HepG2 (cell line): ENCODE measurements around the gene MUCL3. TPM values are rescaled to one million over a fixed set of nuclear protein-coding genes. Genes with fewer than 3 reads are reported as not detected.
"Not testable (repeated sequence)": the region's sequence is repeated elsewhere in the genome, so short reads cannot be mapped to it uniquely, and the experiment has no call there.

Source experiments
- CAMTA2 ChIP-seq: sonication (generic); formaldehyde crosslinking; IDR thresholded peaks from 2 replicates; pipeline ENCODE4 v1.4.0; 2020; ENCODE audit warnings: mild to moderate bottlenecking, missing genetic modification reagents, borderline replicate concordance
- HNF1A ChIP-seq, 2 experiments: sonication (generic) in 1 of 2; formaldehyde crosslinking in 1 of 2; IDR thresholded peaks; 2 replicates each; pipeline versions ENCODE4 v1.4.0 to v1.6.1; 2016 to 2020; ENCODE audit warnings: borderline replicate concordance in 1 of 2, low read depth in 1 of 2, mild to moderate bottlenecking in 1 of 2, missing genetic modification reagents in 1 of 2
- TCF12 ChIP-seq, 2 experiments: fragments of 450-650 bp in 1 of 2; sonication (generic) in 1 of 2; formaldehyde crosslinking in 1 of 2; IDR thresholded peaks; 2 replicates each; pipeline versions ENCODE4 v1.6.1 to v1.8.0; 2017 to 2022; ENCODE audit warnings: antibody characterized with exemption in 1 of 2, mild to moderate bottlenecking in 1 of 2, missing genetic modification reagents in 1 of 2, moderate library complexity in 1 of 2
- ZNF317 ChIP-seq: sonication (generic); formaldehyde crosslinking; IDR thresholded peaks from 2 replicates; pipeline ENCODE4 v1.5.0; 2020; ENCODE audit warnings: mild to moderate bottlenecking, missing genetic modification reagents
- ZNF333 ChIP-seq: sonication (generic); formaldehyde crosslinking; IDR thresholded peaks from 2 replicates; pipeline ENCODE4 v1.4.0; 2020; ENCODE audit warnings: mild to moderate bottlenecking, missing genetic modification reagents, borderline replicate concordance
- ZNF337 ChIP-seq: sonication (generic); formaldehyde crosslinking; IDR thresholded peaks from 2 replicates; pipeline ENCODE4 v1.5.1; 2020; ENCODE audit warnings: missing genetic modification reagents, low read depth, mild to moderate bottlenecking, borderline replicate concordance
- ZNF343 ChIP-seq: sonication (generic); formaldehyde crosslinking; IDR thresholded peaks from 2 replicates; pipeline ENCODE4 v1.4.0; 2020; ENCODE audit warnings: mild to moderate bottlenecking, missing genetic modification reagents
- ZNF362 ChIP-seq: sonication (generic); formaldehyde crosslinking; IDR thresholded peaks from 2 replicates; pipeline ENCODE4 v1.4.0; 2020; ENCODE audit warnings: missing genetic modification reagents, mild to moderate bottlenecking, borderline replicate concordance
- ZNF576 ChIP-seq: sonication (generic); formaldehyde crosslinking; IDR thresholded peaks from 2 replicates; pipeline ENCODE4 v1.4.0; 2020; ENCODE audit warnings: mild to moderate bottlenecking, missing genetic modification reagents
- ZNF749 ChIP-seq: sonication (generic); formaldehyde crosslinking; IDR thresholded peaks from 2 replicates; pipeline ENCODE4 v1.8.0; 2022; ENCODE audit warnings: mild to moderate bottlenecking, missing genetic modification reagents, moderate library complexity, borderline replicate concordance
- polyA plus RNA-seq, 8 experiments: library from polyadenylated mRNA; depleted of rRNA in 3 of 8; stranded (reverse) in 7 of 8; unstranded in 1 of 8; fragments of >200 nt; fragmentation: Illumina TruSeq in 4 of 8; extraction: Trizol in 4 of 8; gene quantifications; 2 replicates each; pipeline versions ENCODE4 v1.2.1 to v1.2.3, GENCODE V29; 2011 to 2016; ENCODE audit warnings: low read depth in 4 of 8, missing spikeins in 1 of 8, mixed read lengths in 1 of 8; ENCODE audit not compliant: insufficient read depth in 1 of 8
- total RNA-seq, 5 experiments: library from RNA; depleted of rRNA; stranded (reverse); fragments of >200 nt; fragmentation: Illumina TruSeq; extraction: Trizol; gene quantifications; 2 replicates each; pipeline ENCODE4 v1.2.3, GENCODE V29; 2016; ENCODE audit warnings: low read depth in 1 of 5
- TF ChIP-seq, protein P1 (sequence below): sonication (generic); formaldehyde crosslinking; IDR thresholded peaks from 2 replicates; pipeline ENCODE4 v1.5.1; 2020; ENCODE audit warnings: missing genetic modification reagents, mild to moderate bottlenecking, borderline replicate concordance

Gene MUCL3
- total and polyA plus RNA-seq, 2 of the 13 experiments (the other 11 are each of a cell fraction or from before 2014, with no cell fraction given), result not detected

GRCh38 chr6:30907290-30907757 is 33.4 kb upstream of the MUCL3 start (continued):
- TF ChIP-seq ZNF576 (peak; percentile 80; the same call in 1 of the 2 replicates), ZNF333 (CRISPR knock-in tag) (0 out of 2 replicates have a peak, but pooled peaks have one; percentile 45), HNF1A (IDR thresholded peaks at IDR 0.05; ENCODE audit: low read depth) (peak; percentile 79), ZNF317 (CRISPR knock-in tag) (peak; percentile 52; the same call in 1 of the 2 replicates), CAMTA2 (peak; percentile 51; the same call in 1 of the 2 replicates), ZNF343 (CRISPR knock-in tag) (0 out of 2 replicates have a peak, but pooled peaks have one; percentile 6), ZNF362 (CRISPR knock-in tag) (peak; percentile 90), TCF12 (CRISPR knock-in tag; IDR thresholded peaks at IDR 0.05) (peak; percentile 44), ZNF337 (0 out of 2 replicates have a peak, but pooled peaks have one; percentile 30), ZNF749 (0 out of 2 replicates have a peak, but pooled peaks have one; percentile 14)
- TF ChIP-seq HNF1A (CRISPR knock-in tag; IDR thresholded peaks at IDR 0.05; ENCODE audit: borderline replicate concordance); TCF12 (IDR thresholded peaks at IDR 0.05): not testable (repeated sequence)
- TF ChIP-seq, protein P1, sequence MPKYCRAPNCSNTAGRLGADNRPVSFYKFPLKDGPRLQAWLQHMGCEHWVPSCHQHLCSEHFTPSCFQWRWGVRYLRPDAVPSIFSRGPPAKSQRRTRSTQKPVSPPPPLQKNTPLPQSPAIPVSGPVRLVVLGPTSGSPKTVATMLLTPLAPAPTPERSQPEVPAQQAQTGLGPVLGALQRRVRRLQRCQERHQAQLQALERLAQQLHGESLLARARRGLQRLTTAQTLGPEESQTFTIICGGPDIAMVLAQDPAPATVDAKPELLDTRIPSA (CRISPR knock-in tag), result 0 out of 2 replicates have a peak, but pooled peaks have one; percentile 96
- TF ChIP-seq, all 625 proteins: peak for 25; not testable (repeated sequence) for 600
